Activated CD8-positive, alpha-beta T cell treated with anti-CD3 and anti-CD28 coated beads, Interleukin-2, amount 10 ng/mL, durations not matched to agents 7 days and 5 days (primary cell): ENCODE measurements around the gene CD2. TPM values are rescaled to one million over a fixed set of nuclear protein-coding genes. Genes with fewer than 3 reads are reported as not detected.

Experiments
- ATAC-seq: fragments of 150-1000 bp; cut with Tn5 transposase; one replicate; pipeline ENCODE4 v1.10.0; 2021; ENCODE audit warnings: moderate library complexity
- CTCF ChIA-PET: fragments of 350-600 bp; sonication (Branson Sonifier 250); formaldehyde crosslinking; loops from one replicate; lab custom pipeline; 2021; ENCODE audit warnings: antibody characterized with exemption; lab: Charles Lee
- POLR2A ChIA-PET: fragments of 350-600 bp; sonication (Branson Sonifier 250); formaldehyde crosslinking; loops from one replicate; lab custom pipeline; 2021; ENCODE audit warnings: antibody characterized with exemption; lab: Charles Lee
- DNase-seq: peaks from one replicate; pipeline ENCODE4 v3.0.0-alpha.2; 2020
- H3K27ac Mint-ChIP-seq: one replicate; pipeline ENCODE4 v1.8.0; 2021; ENCODE audit warnings: mild to moderate bottlenecking, mixed read lengths
- H3K27me3 Mint-ChIP-seq: one replicate; pipeline ENCODE4 v1.8.0; 2021; ENCODE audit warnings: low read depth, mixed read lengths
- H3K36me3 Mint-ChIP-seq: one replicate; pipeline ENCODE4 v1.8.0; 2021; ENCODE audit warnings: low read depth, mixed read lengths
- H3K4me1 Mint-ChIP-seq: one replicate; pipeline ENCODE4 v1.8.0; 2021; ENCODE audit warnings: low read depth, mixed read lengths
- H3K4me3 Mint-ChIP-seq: one replicate; pipeline ENCODE4 v1.8.0; 2021; ENCODE audit warnings: mild to moderate bottlenecking, mixed read lengths
- H3K9me3 Mint-ChIP-seq: one replicate; pipeline ENCODE4 v1.8.0; 2022; ENCODE audit warnings: mixed read lengths; ENCODE audit not compliant: insufficient read depth
- total RNA-seq, 2 experiments: library from RNA; stranded (reverse); gene quantifications; one replicate each; pipeline ENCODE4 v1.2.3, GENCODE V29; 2021

The CD2 gene
- total RNA-seq, 2 experiments from 2014 or later: 186 to 189 TPM

DNA sequence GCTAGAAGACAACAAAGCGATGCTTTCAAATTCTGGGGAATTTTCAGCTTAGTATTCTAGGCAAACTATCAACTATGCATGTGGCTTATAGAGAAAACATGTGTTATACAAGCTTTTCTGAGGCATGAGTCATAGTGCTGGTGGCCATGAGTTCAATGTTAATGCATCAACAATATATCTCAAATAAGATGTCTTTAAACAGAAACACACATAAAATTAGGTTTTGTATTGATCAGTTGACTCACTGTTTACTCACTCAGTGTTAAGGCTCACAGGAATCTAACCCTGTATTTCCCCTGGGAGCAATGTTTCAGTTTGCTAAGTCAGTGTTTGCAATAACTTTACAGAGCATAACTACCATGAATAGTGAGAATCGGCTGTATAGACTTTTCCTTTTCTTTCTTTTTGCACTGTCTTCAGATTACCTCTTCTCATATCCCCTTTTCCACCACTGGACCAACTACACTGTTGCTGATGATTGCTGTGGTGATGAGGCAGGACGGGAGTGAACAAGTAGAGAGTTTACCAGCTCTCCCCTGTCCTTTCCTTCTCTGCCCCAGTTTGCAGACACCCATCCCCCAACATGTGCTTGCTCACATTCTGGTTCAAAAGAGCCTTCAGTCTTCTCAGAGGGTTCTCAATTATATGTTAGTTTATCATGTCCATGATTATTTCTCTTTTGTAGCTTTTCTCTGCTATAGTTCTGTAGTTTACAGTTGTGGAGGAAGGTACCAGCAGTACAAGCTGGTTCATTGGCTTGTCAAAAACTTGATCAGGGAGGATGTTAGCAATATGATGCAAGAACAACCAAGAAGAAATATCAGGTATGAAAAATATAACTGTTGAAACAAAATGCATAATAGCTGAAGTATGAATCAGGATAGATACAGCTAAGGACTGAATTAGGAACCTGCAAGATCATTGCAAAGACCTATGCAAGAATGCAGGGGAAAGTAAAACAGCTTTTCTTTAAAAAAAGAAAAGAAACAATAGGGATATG, 23.9 kb downstream of the CD2 start:
- Mint-ChIP-seq H3K27ac (peak overlapping the region; percentile 26), H3K4me3 (peak overlapping the region; percentile 29), H3K27me3 (no peaks in the 10 kb centered on the region), H3K4me1 (peaks cover 27% of the 10 kb centered on the region), H3K9me3 (peaks cover 14% of the 10 kb centered on the region), H3K36me3 (peaks cover 28% of the 10 kb centered on the region)
- DNase-seq (no peak), ATAC-seq (peak; percentile 65)
- ChIA-PET POLR2A (interaction anchor here (0.7 to 1.8 kb wide), 5 partner anchors 8 to 28 kb away, joined by 3 to 6 read pairs (median 4); no protein-coding TSS in a partner anchor), CTCF (interaction anchor here (0.8 to 1.8 kb wide), 11 partner anchors 8 to 279 kb away, joined by 3 to 7 read pairs (median 4); no protein-coding TSS in a partner anchor)

DNA sequence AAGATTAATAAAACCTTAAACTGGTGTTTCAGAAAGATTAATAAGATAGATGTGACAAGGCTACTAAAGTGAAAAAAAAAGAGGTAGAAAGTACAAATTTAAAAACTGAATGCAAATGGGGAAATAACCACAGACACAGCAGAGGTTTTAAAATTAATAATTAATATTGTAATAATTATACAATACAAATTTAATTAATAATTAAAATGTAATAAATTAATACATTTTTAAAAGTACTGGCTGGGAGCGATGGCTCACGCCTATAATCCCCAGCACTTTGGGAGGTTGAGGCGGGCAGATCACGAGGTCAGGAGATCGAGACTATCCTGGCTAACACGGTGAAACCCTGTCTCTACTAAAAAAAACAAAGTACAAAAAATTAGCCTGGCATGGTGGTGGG, 26.8 kb downstream of the CD2 start:
- ATAC-seq: no peak
- CTCF ChIA-PET: no interaction called here
- peaks cover 13% of the 10 kb centered on the region for H3K36me3 Mint-ChIP-seq

DNA sequence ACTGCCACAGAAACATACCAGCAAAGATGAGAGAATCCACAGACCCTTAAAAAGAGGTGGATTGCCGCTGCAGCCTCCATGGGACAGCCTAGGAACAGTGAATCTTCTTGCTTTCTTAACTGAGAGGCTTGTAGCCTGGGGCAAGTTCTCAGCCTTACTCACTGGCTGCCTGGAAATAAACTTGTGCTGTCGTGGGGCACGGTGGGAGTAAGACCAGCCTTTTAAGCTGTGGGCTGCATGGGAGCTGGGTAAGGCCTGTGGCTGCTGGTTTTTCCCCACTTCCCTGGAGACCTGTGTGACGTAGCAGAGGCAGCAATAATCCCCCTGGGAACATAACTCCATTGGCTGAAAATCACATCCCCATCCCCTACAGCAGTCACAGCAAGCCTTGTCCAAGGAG, 30.8 kb downstream of the CD2 start:
- H3K4me3 Mint-ChIP-seq: no peak overlapping the region
- POLR2A ChIA-PET: interaction anchor here (1.1 to 1.3 kb wide), 2 partner anchors 22 to 275 kb away, joined by 3 to 4 read pairs; partner anchors contain the start of gene TTF2
- H3K27me3 Mint-ChIP-seq: no peaks in the 10 kb centered on the region
- no peak overlapping the region for H3K27ac Mint-ChIP-seq
- DNase-seq (no peak), ATAC-seq (no peak)
- peaks cover 22% of the 10 kb centered on the region for H3K4me1 Mint-ChIP-seq
- peaks cover 31% of the 10 kb centered on the region for H3K36me3 Mint-ChIP-seq
- peaks cover 16% of the 10 kb centered on the region for H3K9me3 Mint-ChIP-seq
- CTCF ChIA-PET: interaction anchor here (1.4 to 4.6 kb wide), 7 partner anchors 9 to 47 kb away, joined by 4 to 19 read pairs (median 7); no protein-coding TSS in a partner anchor

More for the DNA sequence above, 26.8 kb downstream of the CD2 start:
- Mint-ChIP-seq H3K27ac (no peak overlapping the region), H3K4me1 (peaks cover 31% of the 10 kb centered on the region), H3K9me3 (peaks cover 7% of the 10 kb centered on the region), H3K4me3 (no peak overlapping the region), H3K27me3 (no peaks in the 10 kb centered on the region)
- POLR2A ChIA-PET: interaction anchor here (1.4 kb wide), 1 partner anchor 11 kb away, joined by 5 read pairs; no protein-coding TSS in a partner anchor
- DNase-seq: no peak

DNA sequence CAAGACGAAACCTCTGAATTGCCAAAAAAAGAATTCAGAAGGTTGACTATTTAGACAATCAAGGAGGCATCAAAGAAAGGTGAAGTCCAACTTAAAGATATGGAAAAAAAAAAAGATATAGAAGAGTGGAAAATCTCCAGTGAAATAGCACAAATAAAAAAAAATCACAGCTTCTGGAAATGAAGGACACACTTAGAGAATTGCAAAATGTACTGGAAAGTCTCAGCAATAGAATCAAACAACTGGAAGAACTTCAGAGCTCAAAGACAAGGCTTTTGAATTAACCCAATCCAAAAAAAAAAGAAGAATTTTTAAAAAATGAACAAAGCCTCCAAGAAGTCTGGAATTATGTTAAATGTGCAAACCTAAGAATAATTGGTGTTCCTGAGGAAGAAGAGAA, 31.8 kb downstream of the CD2 start:
- H3K27ac Mint-ChIP-seq: no peak overlapping the region
- H3K27me3 Mint-ChIP-seq: no peaks in the 10 kb centered on the region
- CTCF ChIA-PET: interaction anchor here (0.7 to 4.6 kb wide), 10 partner anchors 9 to 48 kb away, joined by 4 to 19 read pairs (median 6); no protein-coding TSS in a partner anchor
- no peak overlapping the region for H3K4me3 Mint-ChIP-seq
- H3K36me3 Mint-ChIP-seq: peaks cover 31% of the 10 kb centered on the region
- H3K9me3 Mint-ChIP-seq: peaks cover 16% of the 10 kb centered on the region
- H3K4me1 Mint-ChIP-seq: peaks cover 28% of the 10 kb centered on the region
- ATAC-seq: no peak
- DNase-seq: no peak
- POLR2A ChIA-PET: interaction anchor here (0.6 to 1.2 kb wide), 2 partner anchors 16 to 21 kb away, joined by 3 to 4 read pairs; no protein-coding TSS in a partner anchor

DNA sequence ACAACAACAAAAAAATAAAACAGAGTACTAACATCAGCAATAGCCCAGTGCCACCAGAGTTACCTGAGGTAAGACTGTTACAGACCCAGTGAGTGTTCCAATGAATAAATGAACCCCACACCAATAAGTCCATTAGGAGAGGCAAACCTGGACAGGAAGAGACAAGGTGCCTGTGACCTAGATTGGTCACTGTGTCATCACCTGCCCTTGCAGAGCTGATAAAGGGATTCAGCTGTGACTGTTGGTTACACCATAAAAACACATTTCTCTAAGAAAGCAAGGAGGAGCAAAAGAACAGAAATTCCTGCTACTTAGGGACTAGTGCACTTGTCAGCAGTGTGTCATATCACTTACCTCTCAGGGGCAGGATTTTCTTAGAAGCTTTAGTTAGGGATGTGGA, 37.5 kb downstream of the CD2 start:
- DNase-seq: no peak
- no peak overlapping the region for H3K4me3 Mint-ChIP-seq
- H3K36me3 Mint-ChIP-seq: peaks cover 18% of the 10 kb centered on the region
- CTCF ChIA-PET: interaction anchor here (6.9 kb wide), 1 partner anchor 20 kb away, joined by 50 read pairs; no protein-coding TSS in a partner anchor
- POLR2A ChIA-PET: interaction anchor here (0.6 to 1.0 kb wide), 4 partner anchors 14 to 70 kb away, joined by 3 read pairs; no protein-coding TSS in a partner anchor
- peaks cover 50% of the 10 kb centered on the region for H3K4me1 Mint-ChIP-seq
- no peak overlapping the region for H3K27ac Mint-ChIP-seq
- H3K9me3 Mint-ChIP-seq: peaks cover 4% of the 10 kb centered on the region
- H3K27me3 Mint-ChIP-seq: no peaks in the 10 kb centered on the region
- no peak for ATAC-seq

DNA sequence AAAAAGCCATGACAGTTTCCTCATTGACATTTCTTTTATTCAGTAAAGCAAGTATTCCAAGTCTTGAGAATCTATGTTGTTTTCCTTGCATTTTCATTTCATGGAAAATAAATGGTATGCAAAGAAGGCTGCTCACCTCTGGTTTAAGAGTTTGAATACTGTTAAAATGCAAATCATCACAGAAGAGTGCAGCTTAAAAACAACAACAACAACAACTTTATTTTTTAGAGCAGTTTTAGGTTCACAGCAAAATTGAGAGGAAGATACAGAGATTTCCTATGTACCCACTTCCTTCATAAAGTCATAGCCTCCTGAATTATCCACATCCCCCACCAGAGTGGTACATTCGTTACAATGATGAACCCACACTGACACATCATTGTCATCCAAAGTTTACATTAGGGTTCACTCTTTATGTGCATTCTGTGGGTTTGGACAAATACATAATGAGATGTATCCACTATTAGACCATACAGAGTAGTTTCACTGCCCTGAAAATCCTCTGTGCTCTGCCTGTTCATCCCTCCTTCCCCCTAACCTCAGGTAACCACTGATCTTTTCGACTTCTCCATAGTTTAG, 39.2 kb downstream of the CD2 start:
- H3K27me3 Mint-ChIP-seq: no peaks in the 10 kb centered on the region
- ATAC-seq: no peak
- peaks cover 18% of the 10 kb centered on the region for H3K36me3 Mint-ChIP-seq
- ChIA-PET POLR2A (interaction anchor here (2.0 kb wide), 1 partner anchor 21 kb away, joined by 7 read pairs; no protein-coding TSS in a partner anchor), CTCF (interaction anchor here (0.9 to 6.9 kb wide), 5 partner anchors 8 to 56 kb away, joined by 3 to 50 read pairs (median 4); no protein-coding TSS in a partner anchor)
- no peak overlapping the region for H3K27ac Mint-ChIP-seq
- peaks cover 65% of the 10 kb centered on the region for H3K4me1 Mint-ChIP-seq
- H3K4me3 Mint-ChIP-seq: no peak overlapping the region
- no peak for DNase-seq
- peaks cover 5% of the 10 kb centered on the region for H3K9me3 Mint-ChIP-seq

DNA sequence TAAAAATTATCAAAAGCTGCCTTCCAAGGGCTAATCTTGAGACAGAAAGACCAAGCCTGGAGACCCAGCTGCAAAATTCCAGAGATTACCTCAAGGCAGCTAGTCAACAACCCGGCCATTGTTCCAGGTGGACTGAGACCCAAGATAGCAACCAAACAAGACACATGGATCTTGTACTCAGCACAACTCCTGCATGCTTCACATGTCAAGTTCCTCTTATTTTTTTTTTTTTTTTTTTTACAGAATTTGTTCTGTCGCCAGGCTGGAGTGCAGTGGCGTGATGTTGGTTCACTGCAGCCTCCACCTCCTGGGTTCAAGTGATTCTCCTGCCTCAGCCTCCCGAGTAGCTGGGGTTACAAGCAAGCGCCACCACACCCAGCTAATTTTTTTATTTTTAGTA, 40.1 kb downstream of the CD2 start:
- H3K27ac Mint-ChIP-seq: no peak overlapping the region
- no peak for DNase-seq
- peaks cover 5% of the 10 kb centered on the region for H3K9me3 Mint-ChIP-seq
- peaks cover 70% of the 10 kb centered on the region for H3K4me1 Mint-ChIP-seq
- peaks cover 20% of the 10 kb centered on the region for H3K36me3 Mint-ChIP-seq
- no peak overlapping the region for H3K4me3 Mint-ChIP-seq
- no peaks in the 10 kb centered on the region for H3K27me3 Mint-ChIP-seq
- no peak for ATAC-seq
- POLR2A ChIA-PET: interaction anchor here (0.6 to 1.3 kb wide), 5 partner anchors 10 to 57 kb away, joined by 3 to 4 read pairs (median 3); no protein-coding TSS in a partner anchor
- CTCF ChIA-PET: interaction anchor here (1.1 to 6.9 kb wide), 5 partner anchors 8 to 57 kb away, joined by 3 to 50 read pairs (median 5); no protein-coding TSS in a partner anchor

DNA sequence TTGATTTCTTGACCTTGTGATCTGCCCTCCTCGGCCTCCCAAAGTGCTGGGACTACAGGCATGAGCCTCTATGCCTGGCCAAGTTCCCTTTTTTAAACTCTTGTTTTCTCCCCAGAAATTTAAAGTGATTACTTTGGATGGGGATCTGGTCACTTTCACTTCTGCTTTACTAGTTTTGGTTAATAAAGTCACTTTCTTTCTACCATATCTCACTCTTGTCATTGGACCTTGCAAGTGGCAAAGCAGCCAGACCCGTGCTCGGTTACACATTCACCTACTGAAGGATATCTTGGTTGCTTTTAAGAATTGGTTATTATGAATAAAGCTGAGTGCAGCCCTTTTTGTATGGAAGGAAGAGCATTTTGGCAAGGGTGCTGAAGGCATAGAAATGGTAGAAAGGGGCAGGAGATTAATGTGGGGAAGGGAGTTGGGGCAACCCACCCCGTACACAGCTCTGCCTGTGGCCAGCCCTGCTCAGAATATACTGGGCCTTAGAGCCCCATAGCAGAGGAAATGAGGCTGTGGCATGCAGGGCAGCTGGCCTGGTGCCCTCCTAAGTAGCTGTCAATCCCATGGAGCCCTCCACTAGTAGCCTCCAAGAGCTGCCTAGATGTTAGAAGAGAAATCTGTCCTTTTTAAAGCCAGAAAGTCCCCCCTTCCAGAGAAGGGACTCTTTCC, 40.7 kb downstream of the CD2 start:
- Mint-ChIP-seq H3K27me3 (no peaks in the 10 kb centered on the region), H3K4me1 (peaks cover 73% of the 10 kb centered on the region), H3K9me3 (peaks cover 5% of the 10 kb centered on the region), H3K4me3 (no peak overlapping the region), H3K27ac (no peak overlapping the region), H3K36me3 (peaks cover 17% of the 10 kb centered on the region)
- ATAC-seq (no peak), DNase-seq (no peak)
- CTCF ChIA-PET: interaction anchor here (0.6 to 6.9 kb wide), 7 partner anchors 9 to 58 kb away, joined by 3 to 50 read pairs (median 5); no protein-coding TSS in a partner anchor
- POLR2A ChIA-PET: interaction anchor here (0.6 to 1.6 kb wide), 9 partner anchors 9 to 265 kb away, joined by 3 to 5 read pairs (median 3); partner anchors contain the start of gene TTF2

DNA sequence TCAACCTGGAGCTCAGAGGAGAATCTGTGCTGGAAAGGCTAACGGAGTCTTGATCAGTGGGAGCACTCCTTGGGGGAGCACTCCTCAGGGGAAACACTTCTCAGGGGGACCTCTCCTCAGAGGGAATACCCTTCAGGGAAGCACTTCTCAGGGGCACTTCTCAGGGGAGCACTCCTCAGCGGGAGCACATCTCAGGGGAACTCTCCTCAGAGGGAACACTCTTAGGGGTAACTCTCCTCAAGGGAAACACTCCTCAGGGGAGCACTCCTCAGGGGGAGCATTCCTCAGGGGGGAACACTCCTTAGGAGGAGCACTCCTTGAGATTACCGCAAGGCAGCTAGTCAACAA, 41.2 kb downstream of the CD2 start:
- Mint-ChIP-seq H3K4me3 (no peak overlapping the region), H3K36me3 (peaks cover 20% of the 10 kb centered on the region), H3K27me3 (no peaks in the 10 kb centered on the region), H3K4me1 (peaks cover 73% of the 10 kb centered on the region), H3K9me3 (peaks cover 5% of the 10 kb centered on the region), H3K27ac (no peak overlapping the region)
- ChIA-PET POLR2A (interaction anchor here (0.7 to 1.6 kb wide), 5 partner anchors 11 to 265 kb away, joined by 3 to 5 read pairs (median 3); partner anchors contain the start of gene TTF2), CTCF (interaction anchor here (0.6 to 6.9 kb wide), 5 partner anchors 9 to 59 kb away, joined by 3 to 50 read pairs (median 6); no protein-coding TSS in a partner anchor)
- ATAC-seq (no peak), DNase-seq (no peak)

DNA sequence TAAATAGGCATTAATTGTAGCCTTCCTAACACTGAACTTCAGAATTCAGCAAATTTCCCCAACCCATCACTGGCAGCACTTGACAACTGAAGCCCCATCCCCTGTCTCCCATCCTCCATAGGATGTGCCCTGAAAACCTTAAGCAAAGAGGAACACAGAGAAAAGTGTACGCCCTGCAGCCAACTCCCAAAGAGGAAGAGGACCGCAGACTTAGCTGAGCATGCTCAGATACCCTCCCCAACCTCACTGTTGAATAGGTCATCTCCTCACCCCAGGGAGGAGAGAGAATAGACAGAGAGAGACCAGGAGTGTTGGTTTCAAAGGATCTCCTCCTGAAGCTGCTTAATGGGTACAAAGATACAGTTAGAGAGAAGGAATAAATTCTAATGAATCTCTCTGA, 50.5 kb downstream of the CD2 start:
- Mint-ChIP-seq H3K4me3 (peak overlapping the region; percentile 58), H3K27ac (peak overlapping the region; percentile 92), H3K27me3 (no peaks in the 10 kb centered on the region), H3K9me3 (no peaks in the 10 kb centered on the region), H3K4me1 (peaks cover 93% of the 10 kb centered on the region), H3K36me3 (peaks cover 17% of the 10 kb centered on the region)
- ATAC-seq: no peak
- CTCF ChIA-PET: interaction anchor here (0.9 to 11.8 kb wide), 9 partner anchors 11 to 196 kb away, joined by 3 to 202 read pairs (median 3); partner anchors contain the start of gene CD2
- DNase-seq: peak; percentile 45
- POLR2A ChIA-PET: interaction anchor here (0.8 to 11.9 kb wide), 5 partner anchors 10 to 66 kb away, joined by 3 to 377 read pairs (median 8); partner anchors contain the start of gene CD2
